Measurements from ENCODE around the gene MLIP. TPM values are rescaled to one million over a fixed set of nuclear protein-coding genes. Genes with fewer than 3 reads are reported as not detected.

MLIP gene
- total RNA-seq, 4 donors from 2014 or later = 4.0 to 8.1 (median 4.2) TPM; not detected in 1

DNA sequence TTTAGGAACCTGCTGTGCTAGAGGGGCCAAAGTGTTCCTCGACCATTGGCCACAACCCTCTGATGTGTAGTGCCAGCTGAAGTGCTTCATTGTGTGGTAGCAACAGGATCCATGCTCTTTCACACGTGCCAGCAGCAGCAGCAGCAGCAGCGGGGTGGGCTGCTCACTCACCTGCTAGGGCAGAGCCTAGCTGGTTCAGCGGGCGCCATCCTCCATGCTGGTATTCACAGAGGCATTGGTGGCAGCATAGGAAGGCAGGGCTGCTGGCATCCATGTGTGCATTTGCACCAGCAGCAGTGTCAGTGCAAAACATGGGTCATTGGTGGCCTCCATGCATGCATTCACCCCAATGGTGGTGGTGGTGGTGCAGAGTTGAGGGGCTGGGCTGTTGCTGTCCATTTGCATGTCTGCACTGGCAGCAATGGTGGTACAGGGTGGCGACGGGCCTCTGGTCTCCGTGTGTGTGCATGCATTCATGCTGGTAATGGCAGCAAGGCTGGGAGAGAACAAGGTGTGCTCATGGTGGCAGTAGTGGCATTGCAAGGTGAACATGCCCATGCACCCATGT, 183.8 kb downstream of the MLIP start:
- Histone ChIP-seq H3K9me3 (no peaks in the 10 kb centered on the region), H3K4me1 (no peaks in the 10 kb centered on the region), H3K4me3 (replicated peaks in 1 of 3) (no peak overlapping the region), H3K27me3 (no peaks in the 10 kb centered on the region), H3K36me3 (no peaks in the 10 kb centered on the region), H3K27ac (no peak overlapping the region)
- no peak for TF ChIP-seq POLR2A (IDR thresholded peaks at IDR 0.05)
- TF ChIP-seq, protein P1, sequence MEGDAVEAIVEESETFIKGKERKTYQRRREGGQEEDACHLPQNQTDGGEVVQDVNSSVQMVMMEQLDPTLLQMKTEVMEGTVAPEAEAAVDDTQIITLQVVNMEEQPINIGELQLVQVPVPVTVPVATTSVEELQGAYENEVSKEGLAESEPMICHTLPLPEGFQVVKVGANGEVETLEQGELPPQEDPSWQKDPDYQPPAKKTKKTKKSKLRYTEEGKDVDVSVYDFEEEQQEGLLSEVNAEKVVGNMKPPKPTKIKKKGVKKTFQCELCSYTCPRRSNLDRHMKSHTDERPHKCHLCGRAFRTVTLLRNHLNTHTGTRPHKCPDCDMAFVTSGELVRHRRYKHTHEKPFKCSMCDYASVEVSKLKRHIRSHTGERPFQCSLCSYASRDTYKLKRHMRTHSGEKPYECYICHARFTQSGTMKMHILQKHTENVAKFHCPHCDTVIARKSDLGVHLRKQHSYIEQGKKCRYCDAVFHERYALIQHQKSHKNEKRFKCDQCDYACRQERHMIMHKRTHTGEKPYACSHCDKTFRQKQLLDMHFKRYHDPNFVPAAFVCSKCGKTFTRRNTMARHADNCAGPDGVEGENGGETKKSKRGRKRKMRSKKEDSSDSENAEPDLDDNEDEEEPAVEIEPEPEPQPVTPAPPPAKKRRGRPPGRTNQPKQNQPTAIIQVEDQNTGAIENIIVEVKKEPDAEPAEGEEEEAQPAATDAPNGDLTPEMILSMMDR (IDR thresholded peaks at IDR 0.05) = no peak
- intact Hi-C loops (cut with DNase I) = no loop called here
- WGBS, 2 donors = 95 to 96% methylated on average over 5 to 8 of the region's 8 CpGs
- DNase-seq = no peak

DNA sequence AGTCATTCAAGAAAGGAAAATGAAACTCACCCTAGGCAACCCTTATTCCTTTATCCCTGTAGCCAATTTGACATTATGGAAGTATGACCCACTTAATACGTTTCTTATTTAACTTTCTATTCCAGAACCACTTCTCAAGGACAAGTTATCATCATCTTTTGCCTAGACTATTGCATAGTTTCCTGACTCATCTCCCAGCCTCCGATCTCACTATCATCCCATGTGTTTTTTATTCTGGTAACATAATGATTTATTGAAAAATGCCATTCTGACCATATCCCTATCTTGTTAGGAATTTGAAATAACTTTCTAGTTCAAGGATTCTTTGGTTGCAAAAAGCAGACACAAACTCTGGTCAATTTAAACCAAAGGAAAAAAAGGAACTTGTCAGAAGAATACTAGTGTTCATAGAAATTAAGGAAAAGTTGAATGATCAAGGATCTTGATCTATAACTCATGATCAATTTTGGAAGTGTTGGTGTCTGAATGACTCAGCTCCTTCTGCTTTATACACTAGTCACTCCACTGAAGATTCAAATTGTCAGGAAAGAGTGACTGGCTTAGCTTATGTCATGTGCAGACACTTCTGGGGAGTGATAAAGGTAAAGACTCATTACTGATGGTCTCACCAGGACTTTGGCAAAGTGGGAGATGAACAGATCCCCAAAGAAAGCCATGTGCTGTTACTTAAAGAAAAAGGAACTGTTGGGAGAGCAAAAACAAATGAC, 188.5 kb downstream of the MLIP start:
- intact Hi-C loops (cut with DNase I) = no loop called here
- no peak for DNase-seq
- Histone ChIP-seq H3K27me3 (no peaks in the 10 kb centered on the region), H3K36me3 (no peaks in the 10 kb centered on the region), H3K4me3 (replicated peaks in 1 of 3) (no peak overlapping the region), H3K27ac (no peak overlapping the region), H3K4me1 (no peaks in the 10 kb centered on the region), H3K9me3 (no peaks in the 10 kb centered on the region)
- TF ChIP-seq, protein P1 (IDR thresholded peaks at IDR 0.05) = no peak
- no peak for TF ChIP-seq POLR2A (IDR thresholded peaks at IDR 0.05)
- WGBS, 2 donors = 85 to 88% methylated on average over 2 of the region's 2 CpGs

DNA sequence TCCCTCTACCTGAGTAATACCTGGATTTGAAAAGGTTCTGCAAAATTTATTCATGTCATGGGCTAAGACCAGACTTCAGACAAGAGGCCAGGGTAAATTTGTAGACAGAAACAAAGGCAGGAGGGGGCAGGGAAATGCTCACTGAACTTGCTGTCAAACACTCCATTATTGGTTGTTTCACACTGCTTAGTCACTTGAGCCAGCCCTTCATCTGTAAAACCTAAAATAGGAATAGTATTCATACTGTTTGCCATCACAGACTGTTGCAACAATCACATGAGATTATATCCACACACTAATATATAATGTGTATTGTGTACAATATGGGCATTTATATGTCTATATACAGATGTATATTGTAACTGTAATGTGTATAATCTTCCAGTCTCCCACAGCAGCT, 190.5 kb downstream of the MLIP start:
- no peaks in the 10 kb centered on the region for H3K27me3 ChIP-seq
- H3K27ac ChIP-seq = no peak overlapping the region
- TF ChIP-seq, protein P1 (IDR thresholded peaks at IDR 0.05) = no peak
- TF ChIP-seq POLR2A (IDR thresholded peaks at IDR 0.05) = no peak
- H3K4me1 ChIP-seq = no peaks in the 10 kb centered on the region
- no peak overlapping the region for H3K4me3 ChIP-seq (replicated peaks in 1 of 3)
- DNase-seq = no peak
- no peaks in the 10 kb centered on the region for H3K9me3 ChIP-seq
- intact Hi-C loops (cut with DNase I) = no loop called here
- H3K36me3 ChIP-seq = no peaks in the 10 kb centered on the region

DNA sequence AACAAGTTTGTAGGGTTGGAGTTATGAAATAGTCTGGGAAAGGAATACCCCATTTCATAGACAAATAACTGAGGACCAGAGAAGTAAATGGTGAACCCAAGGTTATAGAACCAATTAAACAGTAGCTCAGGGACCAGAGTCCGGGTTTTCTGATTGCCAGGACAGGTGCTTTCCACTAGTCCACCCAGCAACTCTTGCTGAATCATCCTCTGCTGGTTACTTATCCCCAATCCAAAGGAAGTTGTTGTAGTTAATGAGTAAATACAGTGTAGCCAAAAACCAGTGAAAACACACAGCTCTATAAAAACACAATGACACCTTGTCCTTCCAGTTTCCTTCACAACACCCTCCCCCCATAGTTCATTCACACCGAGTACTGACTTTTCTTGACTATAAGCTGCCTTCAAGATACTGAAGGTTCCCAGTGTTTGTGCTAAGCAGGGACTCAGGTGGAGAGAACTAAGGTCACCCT, 196.2 kb downstream of the MLIP start:
- H3K36me3 ChIP-seq = no peaks in the 10 kb centered on the region
- DNase-seq = no peak
- H3K27me3 ChIP-seq = no peaks in the 10 kb centered on the region
- intact Hi-C loops (cut with DNase I) = no loop called here
- 65 to 67% methylated on average over 2 of the region's 2 CpGs for WGBS, 2 donors
- TF ChIP-seq POLR2A (IDR thresholded peaks at IDR 0.05) = no peak
- TF ChIP-seq, protein P1 (IDR thresholded peaks at IDR 0.05) = no peak
- H3K27ac ChIP-seq = no peak overlapping the region
- no peaks in the 10 kb centered on the region for H3K9me3 ChIP-seq
- H3K4me1 ChIP-seq = no peaks in the 10 kb centered on the region
- H3K4me3 ChIP-seq (replicated peaks in 1 of 3) = no peak overlapping the region

DNA sequence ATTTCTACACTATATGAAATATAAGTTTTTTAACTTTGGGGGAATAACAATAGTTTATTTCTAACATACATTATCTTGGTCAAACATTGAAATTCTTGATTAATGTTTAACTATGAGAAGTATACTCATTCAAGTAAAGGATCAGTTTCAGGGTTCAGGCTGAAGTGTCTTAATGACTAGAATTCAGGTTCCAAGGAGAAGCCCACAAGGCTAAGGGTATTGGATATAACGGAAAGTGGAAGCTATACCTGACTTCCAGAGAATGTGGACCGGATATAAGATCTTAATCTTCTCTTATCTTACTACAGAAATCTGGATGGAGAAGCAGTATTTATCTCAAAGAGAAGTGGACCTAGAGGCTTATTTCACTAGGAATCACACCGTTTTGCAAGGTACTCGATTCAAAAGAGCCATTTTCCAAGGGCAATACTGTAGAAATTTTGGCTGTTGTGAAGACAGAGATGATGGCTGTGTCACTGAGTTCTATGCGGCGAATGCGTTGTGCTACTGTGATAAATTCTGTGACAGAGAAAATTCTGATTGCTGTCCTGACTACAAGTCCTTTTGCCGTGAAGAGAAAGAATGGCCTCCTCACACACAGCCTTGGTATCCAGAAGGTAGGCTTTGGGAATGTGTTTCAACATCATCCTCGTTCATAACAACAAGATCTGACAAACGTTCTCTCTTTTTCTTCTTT, 197.2 kb downstream of the MLIP start, which contains the start of gene TINAG:
Gene TINAG, plus strand, starts transcription at position 153 of the 697 bp plus-strand sequence. Its CDS starts 110 bp downstream, at position 263.
- DNase-seq = no peak
- Histone ChIP-seq H3K9me3 (no peaks in the 10 kb centered on the region), H3K27me3 (no peaks in the 10 kb centered on the region), H3K27ac (no peak within 1 kb of the TSS), H3K4me3 (replicated peaks in 1 of 3) (no peak within 1 kb of the TSS), H3K4me1 (no peaks in the 10 kb centered on the region), H3K36me3 (no peaks in the 10 kb centered on the region)
- WGBS, 2 donors = 85 to 87% methylated on average over 10 of the region's 10 CpGs
- intact Hi-C loops (cut with DNase I) = no loop called here
- TF ChIP-seq POLR2A (IDR thresholded peaks at IDR 0.05) = no peak
- TF ChIP-seq, protein P1 (IDR thresholded peaks at IDR 0.05) = no peak
